Esophagus squamous epithelium (tissue), 5 donors: ENCODE results near the gene CELSR1. TPM values are rescaled to one million over a fixed set of nuclear protein-coding genes. Genes with fewer than 3 reads are reported as not detected.

Experiments
- DNase-seq: peaks from one replicate; lab custom pipeline; 2025; lab: John Stamatoyannopoulos, UW
- H3K27ac ChIP-seq, 4 donors: fragments of 200-600 bp; sonication (generic); one replicate each; pipeline ENCODE4 v1.5.1; 2016 to 2019; ENCODE audit warnings: mild to moderate bottlenecking in 1 of 4
- H3K27me3 ChIP-seq, 4 donors: fragments of 200-600 bp; sonication (generic); 1 replicate in 3 of 4; 2 replicates in 1 of 4; pipeline versions ENCODE4 v1.5.1 to v1.6.0; 2017 to 2021; ENCODE audit warnings: antibody characterized with exemption in 1 of 4
- H3K36me3 ChIP-seq, 3 donors: fragments of 200-600 bp; sonication (generic); one replicate each; pipeline ENCODE4 v1.5.1; 2016 to 2019
- H3K4me1 ChIP-seq, 3 donors: fragments of 200-600 bp; sonication (generic); one replicate each; pipeline ENCODE4 v1.5.1; 2017 to 2019
- H3K4me3 ChIP-seq, 4 donors: fragments of 200-600 bp; sonication (generic); 1 replicate in 3 of 4; 2 replicates in 1 of 4; pipeline ENCODE4 v1.5.1; 2016 to 2019; ENCODE audit warnings: mild to moderate bottlenecking in 2 of 4, moderate library complexity in 1 of 4
- H3K9me3 ChIP-seq, 3 donors: fragments of 200-600 bp; sonication (generic); one replicate each; pipeline ENCODE4 v1.5.1; 2016 to 2019
- CTCF ChIP-seq, 6 experiments: fragments of 450-650 bp in 4 of 6; fragments of 200-600 bp in 2 of 6; sonication (generic) in 2 of 6; IDR thresholded peaks; one replicate each; pipeline ENCODE4 v1.5.1; 2016 to 2019; ENCODE audit warnings: antibody characterized with exemption in 6 of 6, mild to moderate bottlenecking in 4 of 6, moderate library complexity in 4 of 6
- POLR2A ChIP-seq, 4 donors: fragments of 450-650 bp; IDR thresholded peaks; one replicate each; pipeline ENCODE4 v1.6.1; 2017; ENCODE audit warnings: antibody characterized with exemption in 4 of 4, mild to moderate bottlenecking in 4 of 4, moderate library complexity in 3 of 4
- WGBS, 2 donors: methylation state at CpG; one replicate each; pipeline ENCODE4 v1.1.5; 2018; 5-methylcytosine and 5-hydroxymethylcytosine counted together
- intact Hi-C: fragments of 100-400 bp; cut with DNase I; formaldehyde crosslinking; loops from one replicate; pipeline ENCODE4 v1.15.0; 2022
- total RNA-seq, 4 donors: library from RNA; depleted of rRNA; stranded (reverse); fragments of >200 nt; gene quantifications; one replicate each; pipeline ENCODE4 v1.1.0, GENCODE V29; 2016
- donor health status: DM: yes; HTN: yes; CAD: no.

The CELSR1 gene
- total RNA-seq, 4 donors from 2014 or later: 38.7 to 50.6 (median 43.7) TPM

- TF ChIP-seq POLR2A (IDR thresholded peaks at IDR 0.05) (no peak), CTCF (IDR thresholded peaks at IDR 0.05) (no peak)
- 71 to 76% methylated on average over 10 to 19 of the region's 24 CpGs for WGBS, 2 donors
- H3K9me3 ChIP-seq: no peaks in the 10 kb centered on the region
- peaks cover 0 to 10% (median 0%) of the 10 kb centered on the region in 3 donors for H3K4me1 ChIP-seq
- H3K27ac ChIP-seq: peak overlapping the region in 1 of 4 donors; percentile 33
- no peak overlapping the region for H3K4me3 ChIP-seq
- intact Hi-C loops: no loop called here
- peaks cover 0 to 32% (median 0%) of the 10 kb centered on the region in 3 donors for H3K36me3 ChIP-seq
- no peak for DNase-seq
- no peaks in the 10 kb centered on the region for H3K27me3 ChIP-seq
Measured at GRCh38 chr22:46416891-46417580, 120.4 kb downstream of the CELSR1 start.

- peak overlapping the region in 1 of 4 donors; percentile 69 for H3K27ac ChIP-seq
- no peak for DNase-seq
- peaks cover 0 to 5% (median 0%) of the 10 kb centered on the region in 3 donors for H3K4me1 ChIP-seq
- H3K27me3 ChIP-seq: no peaks in the 10 kb centered on the region
- WGBS, 2 donors: 53 to 55% methylated on average over 9 to 10 of the region's 14 CpGs
- H3K36me3 ChIP-seq: peaks cover 0 to 38% (median 0%) of the 10 kb centered on the region in 3 donors
- intact Hi-C loops: no loop called here
- no peaks in the 10 kb centered on the region for H3K9me3 ChIP-seq
- H3K4me3 ChIP-seq: no peak overlapping the region
- no peak for TF ChIP-seq CTCF (IDR thresholded peaks at IDR 0.05)
- no peak for TF ChIP-seq POLR2A (IDR thresholded peaks at IDR 0.05)
Measured at GRCh38 chr22:46416520-46416871, 120.9 kb downstream of the CELSR1 start.

- H3K4me3 ChIP-seq: no peak overlapping the region
- no peak for TF ChIP-seq POLR2A (IDR thresholded peaks at IDR 0.05)
- TF ChIP-seq CTCF (IDR thresholded peaks at IDR 0.05): no peak
- whole genome bisulfite sequencing, 2 donors: 78 to 80% methylated on average over 19 to 25 of the region's 30 CpGs
- H3K27ac ChIP-seq: peak overlapping the region in 1 of 4 donors; percentile 69
- no peaks in the 10 kb centered on the region for H3K4me1 ChIP-seq
- no peaks in the 10 kb centered on the region for H3K9me3 ChIP-seq
- no peak for DNase-seq
- intact Hi-C loops: no loop called here
- H3K27me3 ChIP-seq: no peaks in the 10 kb centered on the region
- H3K36me3 ChIP-seq: peaks cover 0 to 43% (median 0%) of the 10 kb centered on the region in 3 donors
Measured at GRCh38 chr22:46415776-46416519, 121.5 kb downstream of the CELSR1 start.

GRCh38 chr22:46414704-46415103, 122.7 kb downstream of the CELSR1 start:
- no peak for DNase-seq
- Histone ChIP-seq H3K36me3 (peaks cover 0 to 56% (median 0%) of the 10 kb centered on the region in 3 donors), H3K4me1 (no peaks in the 10 kb centered on the region), H3K27me3 (no peaks in the 10 kb centered on the region), H3K4me3 (no peak overlapping the region), H3K9me3 (no peaks in the 10 kb centered on the region), H3K27ac (no peak overlapping the region)
- 93 to 99% methylated on average over 10 to 14 of the region's 19 CpGs for WGBS, 2 donors
- TF ChIP-seq CTCF (IDR thresholded peaks at IDR 0.05): no peak
- no peak for TF ChIP-seq POLR2A (IDR thresholded peaks at IDR 0.05)
- intact Hi-C loops: no loop called here
